Measurements from ENCODE around the gene GRM5.
"Not testable (repeated sequence)": the region's sequence is repeated elsewhere in the genome, so short reads cannot be mapped to it uniquely, and the experiment has no call there.

GRM5 gene

DNA sequence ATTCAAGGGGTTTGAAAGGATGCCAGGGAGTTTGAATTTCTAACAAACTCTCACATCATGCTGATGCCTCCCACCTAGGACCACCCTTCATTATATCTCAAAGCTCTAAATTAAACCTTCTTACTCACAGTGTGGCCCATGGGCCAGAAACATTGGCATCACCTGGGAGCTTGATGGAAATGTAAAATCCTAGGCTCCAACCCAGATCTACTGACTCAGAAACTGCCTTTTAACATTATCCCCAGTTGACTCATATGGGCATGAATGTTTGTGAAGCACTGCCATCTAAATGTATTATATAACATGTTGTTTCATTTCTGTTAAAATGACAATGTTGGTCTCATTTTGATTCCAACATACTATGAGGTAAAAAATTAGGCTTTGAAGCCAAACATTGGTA lies 90.3 kb downstream of the GRM5 start:
- DNase-seq (ENCODE audit: low read depth in 2 of 2) = not testable (repeated sequence)

GRCh38 chr11:88972210-88972609 lies 93.6 kb downstream of the GRM5 start:
- DNase-seq (ENCODE audit: low read depth in 2 of 2) = no peak

DNA sequence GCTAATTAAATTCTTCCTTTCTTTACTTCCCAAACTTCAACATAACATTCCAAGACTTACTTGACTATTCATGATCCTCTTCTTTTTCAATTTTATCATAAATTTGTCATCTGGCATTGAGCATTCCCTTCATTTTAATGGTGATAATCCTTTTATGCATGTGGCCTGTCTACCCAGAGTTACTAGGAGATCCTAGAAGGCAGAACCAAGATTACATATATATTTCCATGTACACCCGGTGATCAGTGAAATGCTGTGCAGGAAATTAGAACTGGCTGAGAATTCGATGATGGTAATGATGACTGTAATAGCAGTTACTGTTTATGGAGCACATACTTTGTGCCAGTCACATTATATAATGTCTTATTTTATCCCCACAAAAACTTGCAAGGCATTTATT lies 104.2 kb downstream of the GRM5 start:
- not testable (repeated sequence) for DNase-seq (ENCODE audit: low read depth in 2 of 2)

DNA sequence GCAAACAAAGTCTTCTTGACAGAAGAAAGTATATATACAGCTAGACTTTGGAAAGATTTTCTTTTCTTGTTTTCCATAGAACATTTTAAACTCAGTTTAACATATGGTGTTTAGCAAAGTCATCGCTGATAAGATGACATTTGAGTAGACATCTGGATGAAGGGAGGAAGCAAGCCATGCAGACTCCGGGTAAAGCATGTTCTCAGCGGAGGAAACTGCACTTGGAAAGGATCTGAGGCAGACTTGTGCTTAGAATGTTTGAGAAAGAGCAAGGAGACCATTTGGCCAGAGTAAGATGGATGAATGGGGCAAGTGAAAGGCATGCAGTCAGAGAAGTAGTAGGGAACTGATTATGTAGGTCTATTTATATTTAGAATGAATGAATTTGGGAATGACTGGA lies 105.9 kb downstream of the GRM5 start:
- DNase-seq (ENCODE audit: low read depth in 2 of 2) = not testable (repeated sequence)

- no peak for DNase-seq (ENCODE audit: low read depth in 2 of 2)
Observed at GRCh38 chr11:88950975-88951374, 114.8 kb downstream of the GRM5 start.

DNA sequence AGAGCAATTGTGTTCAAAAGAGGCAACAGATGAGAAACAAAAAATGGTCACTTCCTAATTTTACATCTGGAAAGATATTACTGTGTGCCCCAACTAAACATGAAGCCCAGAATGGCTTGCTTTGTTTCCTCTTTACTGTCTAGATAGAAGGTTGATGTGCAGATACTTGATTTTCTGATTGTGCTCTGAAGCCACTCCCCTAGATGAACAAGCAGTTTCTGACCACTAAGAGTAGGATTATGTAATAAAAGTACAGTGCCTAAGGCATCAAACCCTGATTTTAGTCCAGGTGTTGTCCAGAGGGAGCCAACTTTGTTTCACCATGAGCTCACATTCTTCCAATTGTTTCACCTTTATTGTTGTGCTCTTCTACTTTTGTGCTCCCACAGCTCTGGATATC lies 116.9 kb downstream of the GRM5 start:
- not testable (repeated sequence) for DNase-seq (ENCODE audit: low read depth in 2 of 2)

DNA sequence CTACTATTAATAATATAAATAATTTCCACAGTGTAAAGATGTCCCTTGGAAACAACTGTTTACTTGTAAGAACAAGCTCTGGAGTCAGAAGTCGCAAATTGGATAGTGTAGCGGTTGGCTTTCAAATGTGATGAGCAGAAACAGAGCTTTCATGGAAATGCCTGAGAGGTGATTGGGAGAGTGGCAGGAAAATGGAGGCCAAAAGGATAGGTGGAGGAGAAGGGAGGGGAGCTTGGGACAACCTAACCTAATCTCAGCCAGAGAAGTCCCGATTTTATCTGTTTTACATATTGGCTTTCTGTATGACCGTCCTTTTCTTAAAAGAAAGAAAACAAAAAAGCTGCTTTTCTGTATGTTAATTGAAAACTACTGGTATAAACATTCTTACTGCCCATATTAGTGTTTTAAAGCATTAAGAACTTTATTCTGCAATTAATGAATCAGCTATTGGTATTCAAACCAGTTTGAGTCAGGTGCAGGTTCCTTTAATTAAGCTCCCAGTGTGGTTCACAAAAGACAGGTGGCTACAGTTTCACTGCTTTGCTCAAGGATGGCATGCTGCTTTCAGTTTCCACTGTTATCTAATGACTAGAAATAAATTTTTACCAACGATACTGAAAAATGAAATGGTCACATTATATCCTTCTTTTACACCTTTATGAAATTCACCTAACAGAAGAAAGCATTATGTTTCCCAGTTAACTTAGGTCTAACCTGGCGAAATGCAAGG lies 117.8 kb downstream of the GRM5 start:
- DNase-seq (ENCODE audit: low read depth in 2 of 2) = not testable (repeated sequence)

DNA sequence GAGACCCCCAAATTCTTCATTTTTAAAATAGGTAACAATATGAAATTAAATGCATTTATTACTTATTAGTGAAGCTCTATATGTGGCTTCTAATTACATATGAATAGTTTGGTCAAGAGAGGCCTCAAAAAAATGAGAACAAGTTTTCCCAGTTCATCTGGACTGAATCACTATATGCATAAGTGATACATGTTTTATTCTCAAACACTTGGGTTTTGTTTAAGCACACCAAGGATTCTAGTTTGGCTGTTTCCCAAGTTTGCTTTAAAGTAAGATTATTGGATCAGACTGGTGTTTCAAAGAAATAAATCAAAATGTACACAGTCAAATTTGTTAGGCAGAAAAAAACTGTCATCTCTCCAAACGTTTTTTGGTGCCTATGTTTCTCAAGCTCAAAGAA lies 136.1 kb downstream of the GRM5 start:
- DNase-seq (ENCODE audit: low read depth in 2 of 2) = not testable (repeated sequence)

DNA sequence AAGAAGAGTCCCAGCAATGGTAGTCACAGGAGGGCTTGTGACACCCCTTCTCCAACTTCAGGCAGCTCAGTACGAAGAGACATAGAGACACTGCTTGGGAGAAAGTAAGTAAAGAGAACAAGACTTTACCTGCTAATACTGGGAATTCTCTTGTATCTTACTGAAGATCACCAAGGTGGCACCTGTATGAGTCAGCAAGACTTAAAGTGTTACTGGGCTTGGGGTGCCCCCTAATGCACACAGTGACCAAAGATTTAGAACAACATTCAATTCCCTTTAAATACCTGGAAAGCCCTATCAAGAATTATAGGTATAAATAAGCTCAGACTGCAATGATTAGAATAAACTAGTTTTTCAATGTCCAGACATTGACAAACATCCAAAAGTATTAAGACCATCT lies 148.7 kb downstream of the GRM5 start:
- DNase-seq (ENCODE audit: low read depth in 2 of 2) = not testable (repeated sequence)

DNA sequence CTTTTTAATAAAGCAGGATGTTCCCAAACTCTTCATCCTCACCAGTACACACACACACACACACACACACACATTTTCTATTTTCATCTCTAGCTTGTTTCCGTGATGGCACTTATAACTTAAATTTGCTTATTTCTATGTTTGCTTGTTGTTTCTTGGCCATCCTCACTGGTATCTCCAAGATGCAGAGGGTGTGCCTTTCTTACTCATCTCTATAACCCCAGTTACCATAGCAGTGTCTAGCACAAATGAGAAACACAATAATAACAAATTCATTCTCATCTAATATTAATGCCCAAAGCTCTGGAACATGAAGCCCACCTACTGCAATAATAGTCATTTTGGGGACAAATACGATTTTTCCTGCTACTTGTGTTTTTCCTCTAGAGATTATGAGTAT lies 156.3 kb downstream of the GRM5 start:
- DNase-seq (ENCODE audit: low read depth in 2 of 2) = no peak

GRCh38 chr11:88901436-88901835 lies 164.3 kb downstream of the GRM5 start:
- not testable (repeated sequence) for DNase-seq (ENCODE audit: low read depth in 2 of 2)

DNA sequence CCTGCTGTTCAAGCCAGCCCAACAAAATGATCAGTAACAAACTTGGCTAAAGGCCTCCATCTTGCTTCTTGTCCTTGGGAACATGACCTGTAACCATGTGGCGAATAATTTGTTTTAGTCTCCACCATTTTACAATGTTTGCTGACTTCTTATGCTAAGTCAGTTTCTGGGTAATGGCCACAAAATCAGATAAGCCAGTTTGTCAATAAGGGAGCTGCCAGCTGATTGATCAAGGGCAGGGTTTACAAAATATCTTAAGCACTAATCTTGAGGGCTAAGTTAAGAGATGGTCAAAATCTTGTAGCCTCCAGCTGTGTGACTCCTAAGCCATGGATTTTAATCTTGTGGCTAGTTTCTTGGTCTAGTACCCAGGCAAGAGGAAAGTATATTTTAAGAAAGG lies 176.9 kb downstream of the GRM5 start:
- not testable (repeated sequence) for DNase-seq (ENCODE audit: low read depth in 2 of 2)

GRCh38 chr11:88886796-88887195 lies 179.0 kb downstream of the GRM5 start:
- DNase-seq (ENCODE audit: low read depth in 2 of 2) = no peak

DNA sequence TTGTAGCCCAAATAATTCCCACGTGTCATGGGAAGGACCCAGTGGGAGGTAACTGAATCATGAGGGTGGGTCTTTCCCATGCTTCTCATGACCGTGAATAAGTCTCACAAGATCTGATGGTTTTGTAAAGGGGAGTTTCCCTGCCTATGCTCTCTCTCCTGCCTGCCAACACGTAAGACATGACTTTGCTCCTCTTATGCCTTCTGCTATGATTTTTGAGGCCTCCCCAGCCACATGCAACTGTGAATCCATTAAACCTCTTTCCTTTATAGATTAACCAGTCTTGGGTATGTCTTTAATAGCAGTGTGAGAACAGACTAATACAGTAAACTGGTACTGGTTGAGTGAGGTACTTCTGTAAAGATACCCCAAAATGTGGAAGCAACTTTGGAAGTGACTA lies 183.0 kb downstream of the GRM5 start:
- DNase-seq (ENCODE audit: low read depth in 2 of 2) = not testable (repeated sequence)

DNA sequence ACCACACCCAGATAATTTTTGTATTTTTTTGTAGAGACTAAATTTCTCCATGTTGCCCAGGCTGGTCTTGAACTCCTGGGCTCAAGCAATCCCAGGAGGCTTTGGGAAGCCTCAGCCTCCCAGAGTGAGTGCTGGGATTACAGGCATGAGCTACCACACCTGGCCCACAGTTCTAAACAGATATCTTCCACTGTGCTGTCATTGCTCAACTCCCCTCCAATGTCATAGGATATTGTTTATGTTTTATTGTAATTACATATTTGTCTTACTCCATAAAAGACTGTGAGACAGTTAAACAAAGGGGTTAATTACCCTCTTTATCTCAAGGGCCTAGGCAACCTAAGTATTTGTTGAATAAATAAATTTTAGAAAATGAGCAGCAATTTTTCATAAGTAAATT lies 204.2 kb downstream of the GRM5 start:
- no peak for DNase-seq (ENCODE audit: low read depth in 2 of 2)

GRCh38 chr11:88860431-88860830 lies 205.4 kb downstream of the GRM5 start:
- not testable (repeated sequence) for DNase-seq (ENCODE audit: low read depth in 2 of 2)

DNA sequence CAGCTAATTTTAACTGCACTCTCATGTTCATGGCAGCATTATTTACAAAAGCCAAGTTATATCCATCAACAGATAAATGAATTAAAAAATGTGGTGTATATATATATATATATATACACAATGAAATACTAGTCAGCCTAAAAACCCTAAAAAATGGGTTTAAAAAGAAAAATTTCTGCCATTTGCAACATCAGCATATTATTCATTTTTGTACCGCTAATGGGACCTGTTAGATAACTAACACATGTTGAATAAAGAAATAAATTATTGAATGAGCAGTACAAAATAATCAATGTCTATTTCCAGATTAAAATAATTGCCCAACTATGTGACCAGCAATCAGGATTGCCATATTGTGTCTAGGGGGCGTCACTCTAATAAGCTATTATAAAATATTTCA lies 211.8 kb downstream of the GRM5 start:
- not testable (repeated sequence) for DNase-seq (ENCODE audit: low read depth in 2 of 2)

- DNase-seq (ENCODE audit: low read depth in 2 of 2) = not testable (repeated sequence)
Observed at GRCh38 chr11:88851547-88851946, 214.2 kb downstream of the GRM5 start.

GRCh38 chr11:88849773-88850172 lies 216.0 kb downstream of the GRM5 start:
- not testable (repeated sequence) for DNase-seq (ENCODE audit: low read depth in 2 of 2)

GRCh38 chr11:88849368-88849767 lies 216.4 kb downstream of the GRM5 start:
- no peak for DNase-seq (ENCODE audit: low read depth in 2 of 2)

- not testable (repeated sequence) for DNase-seq (ENCODE audit: low read depth in 2 of 2)
Observed at GRCh38 chr11:88846266-88846665, 219.5 kb downstream of the GRM5 start.

- DNase-seq (ENCODE audit: low read depth in 2 of 2) = not testable (repeated sequence)
Observed at GRCh38 chr11:88844941-88845340, 220.8 kb downstream of the GRM5 start.

GRCh38 chr11:88843766-88844426 lies 221.9 kb downstream of the GRM5 start:
- DNase-seq (ENCODE audit: low read depth in 2 of 2) = not testable (repeated sequence)
